SU-DHL-6 (cell line): ENCODE measurements around the gene APBB2.

ENCODE experiments used
- CTCF ChIP-seq: fragments of 200-600 bp; sonication (generic); IDR thresholded peaks from one replicate; pipeline ENCODE4 v1.5.1; 2017; ENCODE audit warnings: antibody characterized with exemption, mild to moderate bottlenecking, low read length, moderate library complexity; ENCODE audit not compliant: insufficient read depth, poor library complexity, severe bottlenecking
- EZH2phosphoT487 ChIP-seq: fragments of 200-600 bp; sonication (generic), shearing (Covaris generic); conservative IDR thresholded peaks from 2 replicates; pipeline ENCODE4 v1.6.1; 2018; ENCODE audit warnings: mild to moderate bottlenecking, antibody characterized with exemption, low read length, moderate library complexity, mixed read lengths

- TF ChIP-seq CTCF (no peak), EZH2phosphoT487 (no peak)
Observed at GRCh38 chr4:41066049-41066448, 148.3 kb downstream of the APBB2 start.
